ENCODE results near the gene TNNI2. TPM values are rescaled to one million over a fixed set of nuclear protein-coding genes. Genes with fewer than 3 reads are reported as not detected.

The TNNI2 gene
- polyA plus RNA-seq, 1 donor from 2014 or later: not detected

GRCh38 chr11:1843796-1844195 is 5.0 kb downstream of the TNNI2 start:
- Histone ChIP-seq H3K9ac (ENCODE audit: low read length) (no peak overlapping the region), H3K9me3 (ENCODE audit: low read length) (no peaks in the 10 kb centered on the region), H3K27me3 (ENCODE audit: insufficient read depth, low read depth, low read length) (no peaks in the 10 kb centered on the region), H4K20me1 (ENCODE audit: insufficient read depth) (no peaks in the 10 kb centered on the region), H3K79me2 (replicated peaks; ENCODE audit: insufficient read depth, low read length) (no peaks in the 10 kb centered on the region), H3K4me3 (ENCODE audit: low read length) (no peak overlapping the region), H3K27ac (ENCODE audit: low read length) (no peak overlapping the region), H3K36me3 (ENCODE audit: insufficient read depth, low read length) (no peaks in the 10 kb centered on the region), H3K4me2 (ENCODE audit: low read length) (no peak overlapping the region), H3K9me2 (ENCODE audit: insufficient read depth, low read length) (no peaks in the 10 kb centered on the region), H2AFZ (ENCODE audit: low read depth, low read length) (no peak overlapping the region), H3F3A (ENCODE audit: insufficient read depth, low read length, poor library complexity, severe bottlenecking) (no peaks in the 10 kb centered on the region)
- no peak for TF ChIP-seq SMC3 (conservative IDR thresholded peaks at IDR 0.05; ENCODE audit: poor library complexity)
- TF ChIP-seq, protein P1, sequence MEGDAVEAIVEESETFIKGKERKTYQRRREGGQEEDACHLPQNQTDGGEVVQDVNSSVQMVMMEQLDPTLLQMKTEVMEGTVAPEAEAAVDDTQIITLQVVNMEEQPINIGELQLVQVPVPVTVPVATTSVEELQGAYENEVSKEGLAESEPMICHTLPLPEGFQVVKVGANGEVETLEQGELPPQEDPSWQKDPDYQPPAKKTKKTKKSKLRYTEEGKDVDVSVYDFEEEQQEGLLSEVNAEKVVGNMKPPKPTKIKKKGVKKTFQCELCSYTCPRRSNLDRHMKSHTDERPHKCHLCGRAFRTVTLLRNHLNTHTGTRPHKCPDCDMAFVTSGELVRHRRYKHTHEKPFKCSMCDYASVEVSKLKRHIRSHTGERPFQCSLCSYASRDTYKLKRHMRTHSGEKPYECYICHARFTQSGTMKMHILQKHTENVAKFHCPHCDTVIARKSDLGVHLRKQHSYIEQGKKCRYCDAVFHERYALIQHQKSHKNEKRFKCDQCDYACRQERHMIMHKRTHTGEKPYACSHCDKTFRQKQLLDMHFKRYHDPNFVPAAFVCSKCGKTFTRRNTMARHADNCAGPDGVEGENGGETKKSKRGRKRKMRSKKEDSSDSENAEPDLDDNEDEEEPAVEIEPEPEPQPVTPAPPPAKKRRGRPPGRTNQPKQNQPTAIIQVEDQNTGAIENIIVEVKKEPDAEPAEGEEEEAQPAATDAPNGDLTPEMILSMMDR (IDR thresholded peaks at IDR 0.05; ENCODE audit: poor library complexity, severe bottlenecking): no peak
- TF ChIP-seq POLR2AphosphoS5 (IDR thresholded peaks at IDR 0.05): no peak
- TF ChIP-seq RAD21 (conservative IDR thresholded peaks at IDR 0.05): no peak
- TF ChIP-seq, protein P2, sequence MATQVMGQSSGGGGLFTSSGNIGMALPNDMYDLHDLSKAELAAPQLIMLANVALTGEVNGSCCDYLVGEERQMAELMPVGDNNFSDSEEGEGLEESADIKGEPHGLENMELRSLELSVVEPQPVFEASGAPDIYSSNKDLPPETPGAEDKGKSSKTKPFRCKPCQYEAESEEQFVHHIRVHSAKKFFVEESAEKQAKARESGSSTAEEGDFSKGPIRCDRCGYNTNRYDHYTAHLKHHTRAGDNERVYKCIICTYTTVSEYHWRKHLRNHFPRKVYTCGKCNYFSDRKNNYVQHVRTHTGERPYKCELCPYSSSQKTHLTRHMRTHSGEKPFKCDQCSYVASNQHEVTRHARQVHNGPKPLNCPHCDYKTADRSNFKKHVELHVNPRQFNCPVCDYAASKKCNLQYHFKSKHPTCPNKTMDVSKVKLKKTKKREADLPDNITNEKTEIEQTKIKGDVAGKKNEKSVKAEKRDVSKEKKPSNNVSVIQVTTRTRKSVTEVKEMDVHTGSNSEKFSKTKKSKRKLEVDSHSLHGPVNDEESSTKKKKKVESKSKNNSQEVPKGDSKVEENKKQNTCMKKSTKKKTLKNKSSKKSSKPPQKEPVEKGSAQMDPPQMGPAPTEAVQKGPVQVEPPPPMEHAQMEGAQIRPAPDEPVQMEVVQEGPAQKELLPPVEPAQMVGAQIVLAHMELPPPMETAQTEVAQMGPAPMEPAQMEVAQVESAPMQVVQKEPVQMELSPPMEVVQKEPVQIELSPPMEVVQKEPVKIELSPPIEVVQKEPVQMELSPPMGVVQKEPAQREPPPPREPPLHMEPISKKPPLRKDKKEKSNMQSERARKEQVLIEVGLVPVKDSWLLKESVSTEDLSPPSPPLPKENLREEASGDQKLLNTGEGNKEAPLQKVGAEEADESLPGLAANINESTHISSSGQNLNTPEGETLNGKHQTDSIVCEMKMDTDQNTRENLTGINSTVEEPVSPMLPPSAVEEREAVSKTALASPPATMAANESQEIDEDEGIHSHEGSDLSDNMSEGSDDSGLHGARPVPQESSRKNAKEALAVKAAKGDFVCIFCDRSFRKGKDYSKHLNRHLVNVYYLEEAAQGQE (IDR thresholded peaks at IDR 0.05; ENCODE audit: borderline replicate concordance): no peak
- no peak for TF ChIP-seq MXI1 (conservative IDR thresholded peaks at IDR 0.05; ENCODE audit: poor library complexity, severe bottlenecking)
- no peak for TF ChIP-seq EP300 (conservative IDR thresholded peaks at IDR 0.05; ENCODE audit: poor library complexity, severe bottlenecking)

DNA sequence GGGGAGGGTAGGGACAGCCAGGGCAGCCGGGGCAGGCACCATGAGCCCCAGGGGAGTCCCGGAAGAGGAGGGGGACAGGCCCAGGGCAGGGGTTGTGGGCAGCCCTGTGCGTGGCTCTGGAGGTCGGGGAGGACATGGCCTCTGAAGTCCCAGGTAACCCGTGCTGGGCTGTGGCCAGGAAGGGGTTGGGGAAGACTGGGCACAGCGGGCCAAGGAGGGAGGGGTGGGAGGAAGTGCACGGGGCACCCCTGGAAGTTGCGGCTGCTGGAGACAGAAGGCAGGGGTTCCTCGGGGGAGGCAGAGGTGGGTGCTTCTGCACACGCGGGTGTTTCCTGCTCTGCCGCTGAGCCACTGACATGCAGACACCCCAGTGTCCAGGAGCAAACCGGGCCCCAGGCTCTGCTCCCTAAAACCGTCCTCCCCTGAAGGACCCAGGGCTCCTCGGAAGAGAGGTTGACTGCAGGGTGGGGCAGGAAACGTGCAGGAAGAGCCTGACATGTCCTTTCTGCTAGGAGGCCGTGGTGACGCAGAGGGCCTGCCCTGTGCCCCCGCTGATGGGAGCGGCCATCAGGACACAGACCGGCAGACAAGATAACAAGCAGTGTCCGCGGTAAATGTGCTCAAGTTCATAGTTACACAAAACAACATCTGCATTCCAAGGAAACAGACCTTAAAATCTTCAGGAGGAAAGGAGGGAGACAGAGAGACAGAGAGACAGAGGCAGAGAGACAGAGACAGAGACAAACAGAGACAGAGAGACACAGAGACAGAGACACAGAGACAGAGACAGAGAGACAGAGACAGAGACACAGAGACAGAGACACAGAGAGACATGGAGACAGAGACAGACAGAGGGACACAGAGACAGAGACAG is 5.7 kb downstream of the TNNI2 start:
- H3K79me2 ChIP-seq (replicated peaks; ENCODE audit: insufficient read depth, low read length): no peaks in the 10 kb centered on the region
- no peaks in the 10 kb centered on the region for H4K20me1 ChIP-seq (ENCODE audit: insufficient read depth)
- no peaks in the 10 kb centered on the region for H3K9me2 ChIP-seq (ENCODE audit: insufficient read depth, low read length)
- no peaks in the 10 kb centered on the region for H3F3A ChIP-seq (ENCODE audit: insufficient read depth, low read length, poor library complexity, severe bottlenecking)
- H3K27ac ChIP-seq (ENCODE audit: low read length): no peak overlapping the region
- H3K4me2 ChIP-seq (ENCODE audit: low read length): no peak overlapping the region
- no peak for TF ChIP-seq TAF1 (IDR thresholded peaks at IDR 0.05; ENCODE audit: low read depth)
- no peaks in the 10 kb centered on the region for H3K27me3 ChIP-seq (ENCODE audit: insufficient read depth, low read depth, low read length)
- H3K4me3 ChIP-seq (ENCODE audit: low read length): no peak overlapping the region
- no peak overlapping the region for H3K9ac ChIP-seq (ENCODE audit: low read length)
- no peaks in the 10 kb centered on the region for H3K36me3 ChIP-seq (ENCODE audit: insufficient read depth, low read length)
- H2AFZ ChIP-seq (ENCODE audit: low read depth, low read length): no peak overlapping the region
- H3K9me3 ChIP-seq (ENCODE audit: low read length): no peaks in the 10 kb centered on the region

GRCh38 chr11:1845095-1845429 is 6.3 kb downstream of the TNNI2 start:
- no peaks in the 10 kb centered on the region for H3K9me3 ChIP-seq (ENCODE audit: low read length)
- H3K9me2 ChIP-seq (ENCODE audit: insufficient read depth, low read length): no peaks in the 10 kb centered on the region
- no peak overlapping the region for H2AFZ ChIP-seq (ENCODE audit: low read depth, low read length)
- no peaks in the 10 kb centered on the region for H3K36me3 ChIP-seq (ENCODE audit: insufficient read depth, low read length)
- no peak overlapping the region for H3K27ac ChIP-seq (ENCODE audit: low read length)
- H3K4me2 ChIP-seq (ENCODE audit: low read length): no peak overlapping the region
- TF ChIP-seq, protein P1 (IDR thresholded peaks at IDR 0.05; ENCODE audit: poor library complexity, severe bottlenecking): no peak
- no peak for TF ChIP-seq POLR2AphosphoS5 (IDR thresholded peaks at IDR 0.05)
- no peak overlapping the region for H3K9ac ChIP-seq (ENCODE audit: low read length)
- H3F3A ChIP-seq (ENCODE audit: insufficient read depth, low read length, poor library complexity, severe bottlenecking): no peaks in the 10 kb centered on the region
- H3K79me2 ChIP-seq (replicated peaks; ENCODE audit: insufficient read depth, low read length): no peaks in the 10 kb centered on the region
- no peaks in the 10 kb centered on the region for H3K27me3 ChIP-seq (ENCODE audit: insufficient read depth, low read depth, low read length)
- no peak overlapping the region for H3K4me3 ChIP-seq (ENCODE audit: low read length)
- no peaks in the 10 kb centered on the region for H4K20me1 ChIP-seq (ENCODE audit: insufficient read depth)
